ENCODE results near the gene PXMP4. TPM values are rescaled to one million over a fixed set of nuclear protein-coding genes. Genes with fewer than 3 reads are reported as not detected.

Gene PXMP4
- total RNA-seq, 1 donor from 2014 or later, result 9.4 TPM

GRCh38 chr20:33744773-33745385 is 24.8 kb upstream of the PXMP4 start:
- Mint-ChIP-seq H3K27ac (ENCODE audit: unreplicated experiment) (no peak overlapping the region), H3K4me3 (ENCODE audit: unreplicated experiment) (no peak overlapping the region), H3K36me3 (ENCODE audit: unreplicated experiment) (peaks cover 7% of the 10 kb centered on the region), H3K27me3 (ENCODE audit: unreplicated experiment) (peaks cover 2% of the 10 kb centered on the region), H3K4me1 (ENCODE audit: low read depth, unreplicated experiment) (no peaks in the 10 kb centered on the region), H3K9me3 (ENCODE audit: unreplicated experiment) (peaks cover 1% of the 10 kb centered on the region)
- DNase-seq, result no peak
- TF ChIP-seq CTCF (IDR thresholded peaks at IDR 0.05; ENCODE audit: partially characterized antibody, unreplicated experiment), result no peak

- Mint-ChIP-seq H3K4me1 (ENCODE audit: low read depth, unreplicated experiment) (no peaks in the 10 kb centered on the region), H3K9me3 (ENCODE audit: unreplicated experiment) (peaks cover 1% of the 10 kb centered on the region), H3K4me3 (ENCODE audit: unreplicated experiment) (no peak overlapping the region), H3K27ac (ENCODE audit: unreplicated experiment) (no peak overlapping the region), H3K27me3 (ENCODE audit: unreplicated experiment) (peaks cover 3% of the 10 kb centered on the region), H3K36me3 (ENCODE audit: unreplicated experiment) (peaks cover 7% of the 10 kb centered on the region)
- DNase-seq, result no peak
- no peak for TF ChIP-seq CTCF (IDR thresholded peaks at IDR 0.05; ENCODE audit: partially characterized antibody, unreplicated experiment)
These were observed 24.1 kb upstream of the PXMP4 start for GRCh38 chr20:33744181-33744580.

- Mint-ChIP-seq H3K4me3 (ENCODE audit: unreplicated experiment) (no peak overlapping the region), H3K9me3 (ENCODE audit: unreplicated experiment) (peaks cover 6% of the 10 kb centered on the region), H3K4me1 (ENCODE audit: low read depth, unreplicated experiment) (no peaks in the 10 kb centered on the region), H3K27ac (ENCODE audit: unreplicated experiment) (no peak overlapping the region), H3K27me3 (ENCODE audit: unreplicated experiment) (peaks cover 7% of the 10 kb centered on the region), H3K36me3 (ENCODE audit: unreplicated experiment) (peaks cover 17% of the 10 kb centered on the region)
- no peak for TF ChIP-seq CTCF (IDR thresholded peaks at IDR 0.05; ENCODE audit: partially characterized antibody, unreplicated experiment)
- DNase-seq, result no peak
These were observed 20.1 kb upstream of the PXMP4 start for GRCh38 chr20:33740189-33740588.

GRCh38 chr20:33739493-33739892 is 19.4 kb upstream of the PXMP4 start:
- Mint-ChIP-seq H3K36me3 (ENCODE audit: unreplicated experiment) (peaks cover 15% of the 10 kb centered on the region), H3K4me1 (ENCODE audit: low read depth, unreplicated experiment) (no peaks in the 10 kb centered on the region), H3K4me3 (ENCODE audit: unreplicated experiment) (no peak overlapping the region), H3K27ac (ENCODE audit: unreplicated experiment) (no peak overlapping the region), H3K9me3 (ENCODE audit: unreplicated experiment) (peaks cover 6% of the 10 kb centered on the region), H3K27me3 (ENCODE audit: unreplicated experiment) (peaks cover 6% of the 10 kb centered on the region)
- no peak for DNase-seq
- TF ChIP-seq CTCF (IDR thresholded peaks at IDR 0.05; ENCODE audit: partially characterized antibody, unreplicated experiment), result no peak

- Mint-ChIP-seq H3K27me3 (ENCODE audit: unreplicated experiment) (peaks cover 6% of the 10 kb centered on the region), H3K4me1 (ENCODE audit: low read depth, unreplicated experiment) (peaks cover 4% of the 10 kb centered on the region), H3K9me3 (ENCODE audit: unreplicated experiment) (peaks cover 14% of the 10 kb centered on the region)
These were observed 16.9 kb upstream of the PXMP4 start for GRCh38 chr20:33736962-33737361.

More at GRCh38 chr20:33736962-33737361, 16.9 kb upstream of the PXMP4 start:
- no peak for TF ChIP-seq CTCF (IDR thresholded peaks at IDR 0.05; ENCODE audit: partially characterized antibody, unreplicated experiment)
- H3K27ac Mint-ChIP-seq (ENCODE audit: unreplicated experiment), result no peak overlapping the region
- DNase-seq, result no peak
- peaks cover 15% of the 10 kb centered on the region for H3K36me3 Mint-ChIP-seq (ENCODE audit: unreplicated experiment)
- no peak overlapping the region for H3K4me3 Mint-ChIP-seq (ENCODE audit: unreplicated experiment)
